ENCODE data around the gene FGD3. TPM values are rescaled to one million over a fixed set of nuclear protein-coding genes. Genes with fewer than 3 reads are reported as not detected.

The FGD3 gene
- total and polyA plus RNA-seq, 3 donors from 2014 or later, result 12.8 to 14.3 (median 14.0) TPM

DNA sequence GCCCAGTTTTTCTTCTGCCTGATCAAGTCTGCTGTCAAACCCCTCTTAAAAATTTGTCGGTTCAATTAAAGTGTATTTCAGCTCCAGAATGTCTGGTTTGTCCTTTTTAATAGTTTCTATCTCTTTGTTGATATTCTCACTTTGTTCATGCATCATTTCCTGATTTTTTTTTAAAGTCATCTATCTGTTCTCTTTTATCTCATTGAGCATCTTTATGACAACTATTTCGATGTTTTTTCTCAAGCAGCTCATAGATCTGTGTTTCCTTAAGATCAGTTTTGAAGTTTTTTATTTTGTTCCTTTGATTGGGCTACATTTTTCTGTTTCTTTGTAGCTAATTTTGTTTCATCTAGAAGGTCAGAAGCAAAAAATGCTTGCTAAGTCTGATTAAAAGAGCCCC is 53.7 kb downstream of the FGD3 start:
- intact Hi-C loops (cut with DNase I; ENCODE audit: low total_unique reads), result loop anchor here (10.0 kb wide), 1 partner anchor 64 kb away; no protein-coding TSS in a partner anchor
- Histone ChIP-seq H3K4me3 (no peak overlapping the region), H3K9me3 (no peaks in the 10 kb centered on the region), H3K36me3 (ENCODE audit: low read depth, missing control alignments) (no peaks in the 10 kb centered on the region), H3K27ac (peak overlapping the region in 1 of 2 donors; percentile 4), H3K4me1 (peaks cover 22% of the 10 kb centered on the region), H3K27me3 (no peaks in the 10 kb centered on the region)
- DNase-seq, result no peak
- TF ChIP-seq, protein P1, sequence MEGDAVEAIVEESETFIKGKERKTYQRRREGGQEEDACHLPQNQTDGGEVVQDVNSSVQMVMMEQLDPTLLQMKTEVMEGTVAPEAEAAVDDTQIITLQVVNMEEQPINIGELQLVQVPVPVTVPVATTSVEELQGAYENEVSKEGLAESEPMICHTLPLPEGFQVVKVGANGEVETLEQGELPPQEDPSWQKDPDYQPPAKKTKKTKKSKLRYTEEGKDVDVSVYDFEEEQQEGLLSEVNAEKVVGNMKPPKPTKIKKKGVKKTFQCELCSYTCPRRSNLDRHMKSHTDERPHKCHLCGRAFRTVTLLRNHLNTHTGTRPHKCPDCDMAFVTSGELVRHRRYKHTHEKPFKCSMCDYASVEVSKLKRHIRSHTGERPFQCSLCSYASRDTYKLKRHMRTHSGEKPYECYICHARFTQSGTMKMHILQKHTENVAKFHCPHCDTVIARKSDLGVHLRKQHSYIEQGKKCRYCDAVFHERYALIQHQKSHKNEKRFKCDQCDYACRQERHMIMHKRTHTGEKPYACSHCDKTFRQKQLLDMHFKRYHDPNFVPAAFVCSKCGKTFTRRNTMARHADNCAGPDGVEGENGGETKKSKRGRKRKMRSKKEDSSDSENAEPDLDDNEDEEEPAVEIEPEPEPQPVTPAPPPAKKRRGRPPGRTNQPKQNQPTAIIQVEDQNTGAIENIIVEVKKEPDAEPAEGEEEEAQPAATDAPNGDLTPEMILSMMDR (IDR thresholded peaks at IDR 0.05), result no peak
- no peak for TF ChIP-seq POLR2A (IDR thresholded peaks at IDR 0.05)
- 63 to 72% methylated on average over 2 of the region's 2 CpGs for WGBS, 2 donors

DNA sequence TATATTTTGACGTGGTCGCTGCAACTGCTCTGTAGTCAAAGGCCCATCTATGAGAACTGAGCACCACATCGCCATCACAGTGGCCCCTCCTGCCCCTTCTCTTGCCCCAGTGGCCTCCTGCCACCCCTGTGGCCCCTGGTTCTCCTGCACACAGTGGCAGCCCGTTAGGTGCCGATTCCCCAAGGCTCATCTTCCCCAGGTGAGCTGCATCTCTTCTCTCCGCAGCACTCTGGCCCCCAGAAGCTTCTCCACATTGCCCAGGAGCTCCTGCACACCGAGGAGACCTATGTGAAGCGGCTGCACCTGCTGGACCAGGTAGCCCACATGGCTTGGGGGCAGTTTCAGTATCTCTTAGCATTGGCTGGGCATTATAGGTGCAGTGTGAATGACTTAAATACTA is 55.4 kb downstream of the FGD3 start:
- H3K4me1 ChIP-seq, result peaks cover 24% of the 10 kb centered on the region
- 91 to 98% methylated on average over 8 of the region's 8 CpGs for WGBS, 2 donors
- H3K36me3 ChIP-seq (ENCODE audit: low read depth, missing control alignments), result no peaks in the 10 kb centered on the region
- H3K9me3 ChIP-seq, result no peaks in the 10 kb centered on the region
- no peaks in the 10 kb centered on the region for H3K27me3 ChIP-seq
- intact Hi-C loops (cut with DNase I; ENCODE audit: low total_unique reads), result loop anchor here (10.0 kb wide), 1 partner anchor 62 kb away; no protein-coding TSS in a partner anchor
- H3K4me3 ChIP-seq, result no peak overlapping the region
- no peak for TF ChIP-seq POLR2A (IDR thresholded peaks at IDR 0.05)
- TF ChIP-seq, protein P1 (IDR thresholded peaks at IDR 0.05), result no peak
- DNase-seq, result no peak
- H3K27ac ChIP-seq, result no peak overlapping the region

DNA sequence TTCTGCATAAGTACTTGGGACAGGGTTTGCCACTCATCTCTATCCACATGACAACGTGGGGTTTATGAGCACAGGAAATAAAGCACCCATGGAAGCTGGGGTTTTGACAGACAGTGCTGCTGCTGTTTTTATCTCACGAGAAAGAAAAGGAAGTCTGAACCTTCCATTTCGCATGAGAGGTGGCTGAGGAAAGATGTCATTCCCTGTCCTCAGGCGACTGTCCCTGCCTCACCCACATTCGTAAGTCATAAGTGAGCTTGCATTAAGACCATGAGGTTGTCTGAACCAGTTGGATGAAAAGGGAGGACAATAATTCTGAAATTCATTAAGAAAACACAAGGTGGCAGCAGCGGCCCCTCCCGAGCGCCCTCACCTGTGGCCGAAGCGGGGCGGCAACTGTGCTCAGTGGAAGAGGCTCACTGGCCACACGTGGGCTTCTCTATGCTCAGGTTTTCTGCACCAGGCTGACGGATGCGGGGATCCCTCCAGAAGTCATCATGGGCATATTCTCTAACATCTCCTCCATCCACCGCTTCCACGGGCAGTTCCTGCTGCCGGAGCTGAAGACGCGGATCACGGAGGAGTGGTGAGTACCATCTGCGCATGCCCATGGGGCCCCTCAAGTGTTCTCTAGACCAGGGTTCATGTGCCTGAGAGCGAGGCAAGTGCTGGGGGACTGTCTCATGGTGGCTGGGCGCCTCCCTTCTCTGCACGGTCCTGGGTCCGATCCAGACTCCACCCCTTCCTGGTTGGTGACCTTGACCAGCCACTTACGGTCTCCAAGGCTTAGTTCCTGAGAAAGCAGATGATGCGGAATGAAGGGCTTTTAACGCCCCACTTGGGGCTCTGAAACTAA is 56.5 kb downstream of the FGD3 start:
- no peaks in the 10 kb centered on the region for H3K9me3 ChIP-seq
- H3K27me3 ChIP-seq, result no peaks in the 10 kb centered on the region
- TF ChIP-seq, protein P1 (IDR thresholded peaks at IDR 0.05), result peak; percentile 70 to 80 (median 71)
- no peak for TF ChIP-seq POLR2A (IDR thresholded peaks at IDR 0.05)
- 9 to 19% methylated on average over 13 to 28 of the region's 28 CpGs for WGBS, 2 donors
- H3K4me1 ChIP-seq, result peaks cover 25% of the 10 kb centered on the region
- intact Hi-C loops (cut with DNase I; ENCODE audit: low total_unique reads), result loop anchor here (10.0 kb wide), 1 partner anchor 61 kb away; no protein-coding TSS in a partner anchor
- H3K4me3 ChIP-seq, result peak overlapping the region; percentile 42 to 48
- H3K27ac ChIP-seq, result peak overlapping the region; percentile 5 to 45
- H3K36me3 ChIP-seq (ENCODE audit: low read depth, missing control alignments), result no peaks in the 10 kb centered on the region
- DNase-seq, result peak; percentile 86

DNA sequence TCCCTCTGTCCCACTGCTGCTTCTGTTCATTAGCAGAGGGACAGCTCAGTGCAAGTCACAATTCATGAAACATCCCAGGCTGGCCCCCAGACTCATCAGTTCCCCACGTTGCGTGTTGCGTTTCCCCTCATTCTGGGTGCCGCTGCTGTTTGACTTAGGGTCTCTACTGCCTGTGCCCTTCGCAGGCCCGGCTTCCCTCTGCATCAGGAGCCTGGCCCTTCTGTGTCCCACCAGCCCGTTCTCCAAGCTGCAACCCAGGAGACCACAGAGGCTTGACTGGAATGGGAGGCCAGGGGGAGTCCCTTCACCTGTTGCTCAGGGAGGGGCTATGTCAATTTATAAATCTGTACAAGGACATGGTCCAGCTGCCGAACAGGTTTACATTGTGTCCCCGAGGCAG is 57.2 kb downstream of the FGD3 start:
- H3K27me3 ChIP-seq, result no peaks in the 10 kb centered on the region
- no peak for TF ChIP-seq POLR2A (IDR thresholded peaks at IDR 0.05)
- TF ChIP-seq, protein P1 (IDR thresholded peaks at IDR 0.05), result no peak
- H3K36me3 ChIP-seq (ENCODE audit: low read depth, missing control alignments), result no peaks in the 10 kb centered on the region
- H3K4me3 ChIP-seq, result no peak overlapping the region
- DNase-seq, result no peak
- H3K4me1 ChIP-seq, result peaks cover 29% of the 10 kb centered on the region
- intact Hi-C loops (cut with DNase I; ENCODE audit: low total_unique reads), result loop anchor here (10.0 kb wide), 1 partner anchor 60 kb away; no protein-coding TSS in a partner anchor
- WGBS, 2 donors, result 71 to 77% methylated on average over 9 of the region's 9 CpGs
- H3K9me3 ChIP-seq, result no peaks in the 10 kb centered on the region
- H3K27ac ChIP-seq, result peak overlapping the region; percentile 5 to 45

Measured in testis (tissue), 3 donors.